Epidermal melanocyte (primary cell): ENCODE data around the gene CCNK.

Source experiments
- DNase-seq: peaks from one replicate; pipeline ENCODE4 v3.0.0; 2011; ENCODE audit warnings: low spot score; ENCODE audit not compliant: insufficient read length

The CCNK gene

DNA sequence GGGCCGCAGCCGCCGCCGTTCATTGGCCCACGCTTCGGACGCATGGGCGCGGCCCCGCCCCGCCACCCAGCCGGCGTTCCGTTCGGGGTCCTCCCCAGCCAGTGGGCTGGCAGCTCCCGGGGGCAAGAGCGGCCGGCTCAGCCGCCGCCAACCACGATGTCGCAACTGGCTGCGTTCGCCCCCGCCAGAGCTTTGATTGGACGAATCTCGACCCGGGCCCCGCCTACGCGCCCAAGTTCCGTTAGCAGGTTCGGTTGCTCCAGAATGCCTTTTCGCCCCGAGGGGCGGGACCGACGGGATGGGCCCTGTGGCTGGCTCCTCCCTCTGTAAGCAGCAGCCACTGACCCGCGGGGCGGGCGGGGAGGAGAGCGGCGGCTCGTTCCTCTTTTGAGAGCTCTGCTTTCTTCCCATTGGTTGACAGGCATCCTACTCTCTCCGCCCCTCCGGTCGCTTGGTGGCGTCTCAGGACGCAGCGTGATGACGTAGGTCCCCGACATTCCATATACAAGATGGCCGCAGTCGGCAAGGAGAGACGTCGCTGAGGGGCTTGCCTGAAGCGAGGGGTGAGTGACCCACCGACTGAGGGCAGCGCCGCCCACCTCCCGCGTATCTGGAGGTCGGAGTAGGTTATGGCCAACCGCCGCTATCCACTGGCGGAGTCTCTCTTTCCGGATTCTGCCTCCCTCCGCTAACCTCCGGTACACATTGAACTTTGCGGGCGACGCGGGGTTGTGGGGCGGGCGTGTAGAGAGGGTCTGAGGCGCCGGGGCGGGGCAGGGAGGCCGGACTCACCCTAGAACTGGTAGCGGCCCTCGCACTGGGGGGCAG is at the start of gene CCNK:
TSS of gene CCNK (plus strand) at position 493 of the 828 bp plus-strand sequence. CDS start 11,269 bp downstream, outside the sequence.
- DNase-seq, result peak; percentile 98

GRCh38 chr14:99431986-99432385 is 49.2 kb upstream of the CCNK start:
- no peak for DNase-seq

DNA sequence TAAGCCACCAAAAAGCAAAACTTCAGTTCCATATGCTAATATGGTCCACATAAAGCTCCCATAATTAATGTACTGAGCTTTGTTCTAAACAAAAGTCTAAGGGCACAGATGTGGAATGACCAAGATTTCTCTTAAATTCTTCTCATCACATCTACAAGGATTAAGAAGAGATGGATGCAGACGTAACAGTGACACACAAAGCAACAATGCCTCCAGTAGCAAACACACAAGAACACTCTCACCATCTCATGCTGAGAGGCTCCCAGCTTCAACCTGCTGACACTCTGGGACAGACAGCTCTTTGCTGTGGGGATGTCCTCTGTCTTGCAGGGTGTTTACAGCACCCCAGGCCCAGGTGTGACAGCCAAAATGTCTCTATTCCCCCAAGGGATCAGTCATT is 48.7 kb upstream of the CCNK start:
- no peak for DNase-seq

DNA sequence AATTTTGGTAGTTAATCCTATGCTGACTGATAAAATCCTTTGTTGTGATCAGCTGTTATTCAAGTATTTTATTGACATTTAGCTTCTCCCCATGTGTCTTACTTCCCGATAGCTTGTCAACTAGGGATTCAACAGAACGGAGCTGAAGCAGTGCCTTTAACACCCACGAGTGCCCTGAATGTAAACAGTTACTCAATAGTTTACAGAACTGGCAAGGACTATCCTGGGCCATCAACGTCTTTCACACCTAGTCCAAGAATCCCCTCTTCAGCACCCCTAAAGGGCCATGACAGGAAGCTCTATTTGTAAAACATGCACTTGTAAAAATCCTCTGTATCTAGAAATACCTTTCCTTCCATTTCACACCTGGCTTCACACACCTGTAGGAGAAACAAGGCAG is 45.9 kb upstream of the CCNK start:
- no peak for DNase-seq

DNA sequence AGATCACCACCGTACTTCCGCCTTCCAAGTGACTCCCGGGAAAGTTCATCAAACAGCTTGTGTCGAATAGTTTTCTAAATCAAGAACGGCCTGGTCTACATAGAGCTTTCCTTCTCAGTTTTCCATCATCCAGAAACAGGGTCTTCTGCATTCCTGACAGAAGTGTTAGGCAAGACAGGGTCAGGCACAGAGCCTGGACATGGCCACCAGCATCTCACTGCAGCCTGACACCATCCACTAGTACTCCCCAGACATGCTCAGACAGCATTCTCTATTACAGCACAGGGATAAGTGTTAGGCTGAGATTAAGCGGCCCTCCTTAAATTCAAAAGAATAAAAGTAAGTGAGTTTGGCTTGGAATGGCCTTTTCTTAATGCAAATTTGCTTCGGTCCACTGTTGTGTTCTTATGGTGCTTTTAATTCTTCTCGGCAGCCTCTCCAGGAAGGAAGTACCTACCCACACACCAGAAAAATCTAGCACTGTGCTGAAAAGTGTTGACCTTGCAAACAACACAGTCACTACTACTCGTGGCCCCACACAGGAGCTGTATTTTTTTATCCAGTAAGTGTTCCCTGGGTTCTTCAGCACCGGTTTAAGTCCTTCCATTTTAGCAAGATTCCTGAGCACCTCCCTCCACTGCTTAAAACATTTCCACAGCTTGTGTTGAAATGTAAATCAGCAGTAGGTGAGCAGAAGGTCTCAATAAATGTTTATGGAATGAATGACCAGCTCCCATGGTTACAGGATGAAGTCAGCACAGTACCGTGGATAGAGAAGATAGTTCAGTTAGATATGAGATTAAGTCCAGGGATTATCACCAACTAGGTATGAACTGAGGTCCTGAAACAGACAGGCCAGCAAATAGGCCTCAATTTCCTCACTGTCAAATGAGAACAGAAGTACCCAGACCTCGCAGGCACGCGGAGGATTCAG is 44.7 kb upstream of the CCNK start:
- DNase-seq, result no peak

DNA sequence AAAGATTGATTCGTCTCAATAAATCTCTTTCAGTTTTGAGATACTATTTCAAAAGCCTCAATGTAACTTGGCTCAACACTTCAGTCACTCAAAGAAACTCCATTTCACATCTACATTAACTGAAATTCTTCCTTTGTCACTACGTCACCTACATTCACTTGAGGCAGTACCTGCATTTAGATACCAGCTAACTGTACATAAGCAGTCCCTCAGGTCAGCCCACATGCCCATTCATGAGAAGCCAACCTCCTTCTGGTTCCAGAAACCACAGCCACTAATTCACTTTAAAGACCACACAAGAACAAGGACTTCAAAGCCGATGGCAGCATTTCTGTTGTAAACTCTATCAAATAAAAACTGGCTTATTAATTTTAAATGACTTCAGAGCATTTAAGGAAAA is 43.5 kb upstream of the CCNK start:
- no peak for DNase-seq

GRCh38 chr14:99440278-99440677 is 40.9 kb upstream of the CCNK start:
- DNase-seq, result no peak

- no peak for DNase-seq
Measured at GRCh38 chr14:99441157-99441870, 39.9 kb upstream of the CCNK start.

DNA sequence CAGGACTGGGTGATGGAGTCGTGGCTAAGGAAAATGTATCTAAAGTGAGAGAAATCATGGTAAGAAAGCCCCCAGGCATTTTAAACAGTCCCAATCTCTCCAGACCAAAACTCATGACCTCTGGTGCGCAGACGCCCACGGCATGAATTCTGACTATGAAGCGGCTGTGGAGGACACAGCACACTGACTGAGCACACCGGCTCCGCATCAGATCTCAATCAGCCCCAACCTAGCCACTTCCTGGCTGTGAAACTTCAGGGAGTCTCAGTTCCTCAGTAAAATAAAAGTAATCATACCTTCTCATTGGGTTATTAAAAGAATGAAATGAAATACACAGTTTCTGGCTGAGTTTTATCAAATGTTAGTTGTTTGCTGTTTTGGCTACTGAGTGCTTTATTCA is 39.3 kb upstream of the CCNK start:
- DNase-seq, result no peak

DNA sequence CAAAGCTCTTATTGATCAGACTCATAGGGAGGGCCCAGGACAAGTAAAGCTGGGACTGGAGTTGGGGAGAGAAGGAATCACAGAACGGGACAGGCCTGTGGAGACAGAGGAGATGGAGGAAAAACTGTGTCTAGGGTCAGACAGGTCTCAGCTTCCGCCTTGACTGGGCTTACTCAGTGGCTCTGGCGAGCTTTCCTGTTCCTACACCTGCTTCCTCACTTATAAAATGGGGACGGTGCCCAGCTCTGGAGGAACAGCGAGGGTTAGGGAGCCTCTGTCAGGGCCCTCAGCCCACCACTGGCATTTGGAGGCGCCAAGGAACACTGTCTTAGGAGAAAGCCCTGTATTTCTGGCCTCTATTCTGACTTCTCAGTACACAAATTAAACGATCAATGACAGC is 35.3 kb upstream of the CCNK start:
- DNase-seq, result no peak

DNA sequence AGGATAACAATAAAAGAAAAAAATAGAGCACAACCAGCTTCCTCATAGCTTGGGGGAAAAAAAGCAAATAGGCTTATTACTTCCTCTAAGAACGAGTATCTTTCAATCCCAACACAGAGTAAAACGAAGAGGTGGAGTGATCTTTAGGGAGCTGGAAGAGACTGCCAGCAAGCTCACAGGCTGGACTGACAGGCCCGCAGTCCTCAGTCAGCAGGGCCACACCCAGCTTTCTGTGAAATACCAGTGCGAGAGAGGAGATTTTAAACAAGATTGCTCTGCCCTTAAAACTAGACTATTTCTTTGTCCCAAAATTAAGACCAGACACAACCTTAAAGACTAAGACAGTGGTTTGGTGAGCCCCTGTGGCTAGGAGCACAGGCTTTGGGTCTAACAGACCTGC is 33.5 kb upstream of the CCNK start:
- no peak for DNase-seq

DNA sequence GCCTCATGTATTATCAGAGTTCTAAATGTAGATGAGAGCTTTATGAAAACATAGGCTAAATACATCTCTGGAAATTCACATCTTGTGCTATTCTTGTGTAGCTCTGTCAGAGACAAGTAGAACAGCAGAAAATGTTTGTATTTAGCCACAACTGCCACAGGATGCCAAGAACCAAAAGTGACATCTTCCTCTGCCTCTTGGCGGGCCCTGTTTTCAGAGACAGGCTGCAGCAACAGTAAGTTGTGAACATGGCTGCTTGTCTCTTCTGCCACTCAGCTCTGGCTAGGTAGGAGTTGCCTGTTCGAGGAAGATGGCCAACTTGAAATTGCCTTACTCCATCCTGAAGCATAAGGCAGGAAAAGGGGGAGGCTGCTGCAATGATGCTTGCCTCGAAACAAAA is 30.9 kb upstream of the CCNK start:
- DNase-seq, result no peak

DNA sequence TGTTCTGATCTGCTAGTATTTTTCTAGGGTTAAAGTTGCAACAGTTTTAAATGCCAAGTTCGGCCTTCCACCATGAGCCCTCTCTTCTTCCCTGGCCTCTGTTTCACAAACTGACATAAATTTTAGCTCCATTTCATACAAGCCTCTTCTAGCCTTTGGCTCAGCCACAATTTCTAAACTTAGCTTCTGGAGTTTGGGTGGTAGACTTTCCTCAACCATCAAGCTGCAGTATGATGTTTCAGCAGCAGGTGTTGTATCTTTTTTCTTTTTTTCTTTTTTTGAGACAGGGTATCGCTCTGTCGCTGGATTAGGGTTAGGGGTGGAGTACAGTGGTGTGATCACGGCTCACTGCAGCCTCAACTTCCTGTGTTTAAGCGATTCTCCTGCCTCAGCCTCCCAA is 30.0 kb upstream of the CCNK start:
- no peak for DNase-seq

DNA sequence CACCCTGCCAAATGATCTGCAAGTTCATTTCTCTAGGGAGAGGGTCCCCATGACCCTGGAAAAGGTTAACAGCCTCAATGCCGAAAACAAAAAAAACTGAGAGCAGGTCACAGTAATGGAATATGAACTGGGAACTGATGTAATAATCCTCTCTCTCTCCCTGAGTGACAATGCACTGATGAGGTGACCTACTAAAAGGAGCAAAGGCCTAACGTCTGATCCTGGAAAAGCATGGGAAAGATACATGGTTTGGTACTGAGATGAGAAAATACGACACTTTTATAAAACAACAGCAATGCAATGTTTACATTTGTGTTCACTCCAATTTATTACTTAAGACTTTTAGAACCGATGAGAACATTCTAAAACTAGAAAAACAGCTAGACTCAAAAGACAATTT is 28.2 kb upstream of the CCNK start:
- DNase-seq, result no peak

GRCh38 chr14:99454246-99454645 is 27.0 kb upstream of the CCNK start:
- no peak for DNase-seq

DNA sequence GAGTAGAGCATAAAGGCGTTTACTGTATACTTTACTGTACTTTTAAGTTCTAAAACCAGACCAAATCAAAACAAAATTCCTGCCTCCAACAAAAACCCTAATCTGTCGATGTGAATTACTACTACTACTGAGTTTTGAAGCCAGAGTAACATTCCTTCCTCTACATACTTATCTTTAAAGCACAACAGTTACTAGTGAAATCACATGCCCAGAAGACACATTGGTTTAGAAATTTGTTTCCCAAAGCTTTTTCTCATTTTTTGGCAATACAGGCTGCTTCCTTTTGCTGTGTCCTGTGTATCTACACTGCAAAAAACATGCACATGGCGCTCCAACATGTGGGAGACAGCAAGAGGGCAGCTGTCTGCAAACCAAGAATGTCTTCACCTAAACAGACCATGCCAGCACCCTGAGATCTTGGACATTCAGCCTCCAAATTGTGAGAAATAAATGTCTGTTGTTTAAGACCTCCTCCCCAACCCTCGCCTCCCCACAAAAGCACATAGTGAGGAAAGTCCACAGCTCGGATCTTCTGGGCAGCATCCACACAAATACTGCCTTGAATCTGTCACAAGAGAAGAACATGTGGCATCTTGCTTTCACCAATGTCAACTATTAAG is 21.6 kb upstream of the CCNK start:
- no peak for DNase-seq

- no peak for DNase-seq
Measured at GRCh38 chr14:99460793-99461192, 20.4 kb upstream of the CCNK start.

- no peak for DNase-seq
Measured at GRCh38 chr14:99461411-99462085, 19.7 kb upstream of the CCNK start.

DNA sequence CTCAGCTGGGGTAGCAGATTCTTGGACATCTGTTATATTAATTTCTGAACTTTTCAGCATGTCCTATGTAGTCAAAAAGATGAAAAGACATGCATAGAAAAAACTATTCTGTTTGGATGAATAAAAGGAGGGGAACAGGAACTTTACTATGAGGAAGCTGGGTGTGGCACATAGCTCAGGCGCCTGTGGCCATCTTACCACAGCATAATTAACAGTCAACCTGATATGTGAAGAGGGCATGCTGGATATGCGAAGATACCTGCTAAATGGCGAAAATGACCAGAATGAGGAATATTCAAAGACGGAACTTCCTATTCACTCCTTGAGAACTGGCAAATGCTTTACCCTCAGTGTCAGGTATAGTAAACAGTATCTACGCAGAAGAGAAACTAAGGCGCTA is 19.0 kb upstream of the CCNK start:
- DNase-seq, result no peak

GRCh38 chr14:99463974-99464373 is 17.2 kb upstream of the CCNK start:
- DNase-seq, result no peak

GRCh38 chr14:99465288-99465687 is 15.9 kb upstream of the CCNK start:
- DNase-seq, result no peak
